AML-193 (cell line): Measurements from ENCODE around the gene CNTN6.
"Not testable (repeated sequence)": the region's sequence is repeated elsewhere in the genome, so short reads cannot be mapped to it uniquely, and the experiment has no call there.

Experiments
- DNase-seq, 2 experiments: peaks; one replicate each; lab custom pipeline; 2025; lab: John Stamatoyannopoulos, UW

The CNTN6 gene

DNA sequence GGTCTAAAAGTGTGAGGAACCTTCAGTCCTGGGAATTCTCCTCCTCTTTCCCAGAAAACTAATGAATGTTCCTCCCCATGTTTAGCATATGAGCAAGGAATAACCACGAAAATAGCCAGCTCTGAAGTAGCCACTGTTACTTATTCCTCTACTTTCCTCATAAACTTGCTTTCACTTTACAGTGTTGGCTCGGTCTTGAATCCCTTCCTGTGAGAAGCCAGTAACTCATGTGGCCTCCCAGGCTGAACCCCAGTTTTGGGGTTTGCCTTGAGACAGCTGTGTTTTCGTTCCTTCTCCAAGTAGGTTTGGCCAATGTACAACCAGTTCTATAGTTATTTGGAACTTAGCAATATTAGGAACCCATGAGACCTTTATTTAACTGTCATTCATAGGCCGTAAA is 195.0 kb downstream of the CNTN6 start:
- DNase-seq = no peak

DNA sequence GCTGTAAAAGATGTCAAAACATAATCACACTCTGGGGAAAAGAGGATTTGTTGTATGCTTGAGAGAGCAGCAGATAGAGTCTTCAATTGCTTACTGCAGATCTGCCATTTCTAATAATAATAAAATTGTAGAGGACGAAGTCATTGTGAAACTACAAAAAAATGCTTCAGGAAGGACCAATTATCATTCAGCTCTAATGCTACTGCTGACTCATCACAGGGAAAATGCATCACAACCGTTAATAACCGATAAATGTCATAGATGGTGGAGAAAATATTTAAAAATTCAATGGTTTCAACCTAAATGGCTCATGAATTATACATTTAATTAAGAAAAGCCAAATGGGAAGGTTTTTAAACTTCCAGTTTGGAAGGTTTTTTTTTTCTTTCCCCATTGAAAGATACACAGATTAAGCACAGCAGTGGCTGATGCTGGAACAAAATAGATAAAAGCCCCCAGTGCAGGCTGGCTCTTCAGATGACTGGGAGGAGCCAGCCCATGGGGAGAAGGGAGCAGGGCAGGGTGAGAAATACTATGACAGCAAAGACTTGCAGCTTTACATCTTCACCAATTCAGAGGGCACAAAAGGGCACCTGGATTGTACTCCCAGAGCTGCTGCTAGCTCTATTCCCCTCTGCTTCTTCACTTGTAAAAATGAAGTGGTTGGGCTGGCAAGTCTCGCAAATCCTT is 196.1 kb downstream of the CNTN6 start:
- DNase-seq = no peak

DNA sequence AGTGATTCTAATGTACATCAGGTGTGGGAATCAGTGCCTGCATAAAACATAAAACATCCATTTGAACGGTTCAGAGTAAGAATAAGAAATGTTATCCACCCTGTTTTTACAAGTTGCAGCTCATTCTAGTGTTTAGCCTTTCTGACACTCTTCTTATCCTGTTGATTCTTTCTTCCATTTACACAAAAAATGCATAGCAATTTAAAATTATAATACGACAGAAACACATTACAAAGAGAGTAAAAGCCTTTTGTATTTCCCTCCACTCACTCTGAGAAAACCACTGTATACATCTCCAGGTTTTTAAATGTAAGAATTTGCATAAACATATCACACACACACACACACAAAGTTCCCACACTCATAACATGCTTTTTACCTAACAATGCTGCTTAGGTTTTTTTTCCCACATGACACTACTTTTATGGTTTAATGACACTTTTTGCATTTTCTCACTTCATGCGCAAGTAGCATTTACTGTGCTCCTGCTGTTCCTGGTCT is 199.8 kb downstream of the CNTN6 start:
- DNase-seq = no peak

GRCh38 chr3:1294586-1294985 is 201.8 kb downstream of the CNTN6 start:
- no peak for DNase-seq

DNA sequence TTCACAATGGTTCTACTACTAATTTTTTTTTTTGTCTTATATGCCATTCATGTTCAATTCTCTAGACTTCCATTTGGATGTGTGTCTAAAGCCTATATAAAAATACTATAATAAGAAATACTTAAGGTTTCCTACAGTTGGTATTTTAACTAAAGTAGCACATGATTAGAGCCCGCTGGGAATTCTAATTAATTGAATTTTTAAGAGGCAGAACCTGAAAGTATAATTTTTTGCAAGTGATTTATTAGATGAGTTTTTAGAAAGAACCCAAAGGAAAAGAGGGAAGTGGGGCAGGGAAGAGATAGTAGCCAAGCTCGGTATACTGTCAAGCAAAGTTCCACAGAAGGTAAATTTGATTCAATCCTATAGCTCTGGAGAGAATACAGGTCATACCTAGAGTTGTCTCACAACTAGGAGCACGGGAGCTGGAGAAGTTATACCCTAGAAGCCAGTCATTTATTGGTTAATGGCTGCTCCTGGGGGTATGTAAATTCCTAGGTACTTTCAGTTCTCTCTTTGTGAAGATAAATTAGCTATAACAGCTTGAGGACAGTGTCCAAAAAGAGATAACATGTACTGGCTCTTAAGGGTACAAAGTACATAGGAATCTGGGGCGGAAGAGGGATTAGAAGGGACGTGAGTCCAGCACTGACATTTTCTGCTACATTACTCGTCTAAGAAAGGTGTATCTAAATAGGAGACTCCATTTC is 225.6 kb downstream of the CNTN6 start:
- DNase-seq = no peak

DNA sequence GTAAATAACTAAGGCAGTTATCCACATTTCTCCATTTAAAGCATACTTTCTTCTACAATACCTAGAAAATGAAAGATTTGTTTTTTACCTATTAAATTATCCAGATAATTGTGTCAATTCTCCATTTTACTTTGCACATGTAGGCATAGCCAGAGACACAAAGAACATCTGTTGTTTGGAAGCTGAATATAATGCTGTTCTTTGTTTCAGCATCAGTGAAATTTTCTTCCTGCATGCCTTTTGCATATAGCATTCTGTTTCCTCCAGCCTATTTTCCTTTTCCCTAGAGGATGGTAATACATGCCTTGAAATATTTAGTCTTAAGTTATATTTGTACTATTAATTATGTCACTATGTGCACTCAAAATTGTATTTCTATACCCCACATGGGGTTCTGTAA is 233.7 kb downstream of the CNTN6 start:
- no peak for DNase-seq

DNA sequence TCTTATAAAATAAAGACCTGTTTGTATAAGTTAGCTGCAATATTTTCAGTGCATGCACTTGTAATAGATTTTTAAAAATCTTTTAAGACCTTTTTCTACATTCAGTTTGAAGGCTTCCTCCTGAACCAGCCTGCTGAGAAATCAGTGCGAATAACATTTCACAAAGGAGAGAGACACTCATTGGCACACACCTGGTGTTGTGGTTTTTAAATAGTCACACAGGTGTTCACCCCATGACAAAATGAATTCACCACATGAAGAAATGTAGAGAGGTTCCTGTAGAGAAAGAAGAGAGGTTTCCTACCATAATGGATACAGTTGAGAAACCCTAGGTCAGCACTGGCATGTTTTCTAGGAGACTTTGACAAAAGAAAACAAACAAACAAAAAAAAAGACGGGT is 237.3 kb downstream of the CNTN6 start:
- DNase-seq = no peak

GRCh38 chr3:1346386-1346785 is 253.6 kb downstream of the CNTN6 start:
- no peak for DNase-seq

DNA sequence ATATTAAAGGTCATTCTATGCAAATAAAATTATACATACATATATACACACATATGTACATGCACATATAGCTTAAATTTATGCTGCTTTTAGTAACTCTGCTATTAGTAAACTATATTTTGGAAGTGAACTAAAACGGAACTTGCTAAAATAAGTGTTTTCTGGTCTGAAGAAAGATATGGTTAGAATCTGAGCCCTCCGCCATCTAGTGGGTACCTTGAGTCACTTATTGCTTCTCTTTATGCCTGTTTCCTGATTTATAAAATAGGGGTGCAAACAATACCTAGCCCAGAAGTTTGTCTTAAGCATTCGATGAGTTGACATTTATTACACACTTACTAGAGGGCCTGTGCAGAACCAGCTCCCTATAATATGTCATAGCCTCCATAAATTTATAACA is 255.7 kb downstream of the CNTN6 start:
- no peak for DNase-seq

DNA sequence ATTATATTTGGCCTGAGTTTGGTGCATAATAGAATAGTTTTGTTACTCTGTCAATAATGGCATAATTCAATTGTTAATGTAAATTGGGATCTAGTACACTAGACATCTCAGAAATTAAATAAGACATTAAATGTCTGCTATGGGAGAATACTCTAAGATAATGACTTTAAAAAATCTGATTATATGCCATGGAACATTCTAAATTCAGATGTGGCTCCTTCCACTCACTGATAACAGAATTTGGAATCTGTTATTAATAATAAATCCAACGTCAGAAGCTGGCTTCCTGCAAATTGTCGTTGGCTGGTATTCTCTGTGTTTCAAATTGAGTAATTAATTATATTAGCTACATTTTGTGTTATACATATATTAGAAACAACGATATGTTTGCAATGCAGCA is 258.1 kb downstream of the CNTN6 start:
- DNase-seq = no peak

DNA sequence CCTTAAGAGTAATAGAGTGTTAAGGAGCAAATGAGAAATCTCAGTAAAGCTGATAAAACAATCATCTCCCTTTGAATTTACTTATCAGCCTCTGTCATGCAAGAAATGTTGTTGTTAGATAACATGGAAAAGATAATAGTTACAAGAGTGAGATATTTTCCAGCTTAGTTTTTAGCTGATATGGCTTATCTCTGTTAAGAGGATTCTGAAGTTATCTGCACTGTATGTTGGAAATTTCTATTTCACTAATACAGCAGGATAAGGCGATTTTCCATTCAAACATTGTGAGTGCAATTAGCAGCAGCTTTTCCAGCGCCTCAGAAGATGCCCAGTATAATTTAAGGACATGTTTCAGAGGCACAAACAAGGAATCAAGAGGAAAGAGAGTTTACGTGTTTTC is 262.9 kb downstream of the CNTN6 start:
- no peak for DNase-seq

GRCh38 chr3:1356101-1356500 is 263.3 kb downstream of the CNTN6 start:
- DNase-seq = no peak

- DNase-seq = no peak
Observed at GRCh38 chr3:1365528-1365927, 272.7 kb downstream of the CNTN6 start.

GRCh38 chr3:1374471-1374870 is 281.6 kb downstream of the CNTN6 start:
- no peak for DNase-seq

- DNase-seq = no peak
Observed at GRCh38 chr3:1375145-1375544, 282.3 kb downstream of the CNTN6 start.

DNA sequence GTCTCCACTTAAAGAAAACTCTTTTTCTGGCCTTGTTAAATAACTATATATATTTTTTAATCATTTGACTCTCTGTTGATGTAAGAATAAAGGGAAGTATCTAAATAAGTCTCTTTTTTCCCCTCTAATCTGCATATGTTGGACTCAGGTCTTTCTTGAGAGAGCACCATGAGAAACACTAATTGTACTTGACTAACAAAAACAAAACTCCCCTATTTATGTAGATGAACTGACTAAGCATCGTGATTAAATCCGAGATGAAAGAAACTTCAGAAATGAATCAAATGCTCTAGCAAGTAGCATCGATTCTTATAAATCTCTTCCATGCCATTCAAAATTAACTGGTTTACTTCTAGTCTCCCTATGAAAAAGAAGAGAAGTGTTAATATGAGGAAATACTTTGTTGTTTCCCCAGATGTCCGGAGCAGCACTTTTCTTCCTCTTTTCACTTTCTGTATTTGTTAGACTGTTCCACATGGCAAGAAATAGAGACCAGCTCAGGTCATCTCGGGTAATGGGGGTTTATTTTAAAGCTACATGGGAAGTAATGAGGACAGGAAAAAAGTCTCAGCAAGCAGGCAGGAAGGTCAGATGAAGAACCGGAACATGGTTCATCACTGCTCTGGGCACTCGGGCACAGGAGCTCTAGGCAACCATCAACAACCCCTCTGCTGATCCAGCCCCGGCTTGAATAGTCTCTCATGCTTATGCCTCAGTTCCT is 288.3 kb downstream of the CNTN6 start:
- no peak for DNase-seq

DNA sequence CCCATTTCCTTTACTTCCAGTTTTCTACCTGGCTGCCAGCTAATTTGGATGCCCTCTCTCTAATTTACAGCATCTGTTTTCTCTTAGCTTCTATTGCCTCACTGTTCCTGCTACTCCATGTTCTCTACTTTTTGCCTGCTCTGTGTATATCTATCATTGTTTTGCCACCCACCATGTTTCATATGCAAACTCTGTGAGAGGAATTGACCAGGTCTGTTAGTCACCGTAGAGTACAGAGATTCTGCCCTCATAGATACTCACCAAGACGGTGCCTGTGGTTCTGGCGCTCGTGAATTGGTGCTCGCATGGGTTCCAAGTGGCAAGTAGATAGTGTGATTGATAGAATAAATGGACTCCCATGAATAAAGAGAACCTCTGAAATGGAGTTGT is 288.8 kb downstream of the CNTN6 start:
- no peak for DNase-seq

DNA sequence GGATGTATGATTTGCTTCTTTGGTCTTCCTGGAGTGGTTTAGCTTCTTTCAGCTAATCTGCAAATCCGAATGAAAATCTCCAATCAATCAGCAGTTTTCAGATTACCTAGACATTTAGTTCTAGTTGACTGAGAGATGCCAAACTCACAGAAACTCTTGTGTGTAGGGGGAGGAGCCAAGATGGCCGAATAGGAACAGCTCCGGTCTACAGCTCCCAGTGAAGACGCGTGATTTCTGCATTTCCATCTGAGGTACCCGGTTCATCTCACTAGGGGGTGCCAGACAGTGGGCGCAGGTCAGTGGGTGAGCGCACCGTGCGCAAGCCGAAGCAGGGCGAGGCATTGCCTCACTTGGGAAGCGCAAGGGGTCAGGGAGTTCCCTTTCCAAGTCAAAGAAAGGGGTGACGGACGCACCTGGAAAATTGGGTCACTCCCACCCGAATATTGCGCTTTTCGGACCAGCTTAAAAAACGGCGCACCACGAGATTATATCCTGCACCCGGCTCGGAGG is 294.6 kb downstream of the CNTN6 start:
- DNase-seq = not testable (repeated sequence)

DNA sequence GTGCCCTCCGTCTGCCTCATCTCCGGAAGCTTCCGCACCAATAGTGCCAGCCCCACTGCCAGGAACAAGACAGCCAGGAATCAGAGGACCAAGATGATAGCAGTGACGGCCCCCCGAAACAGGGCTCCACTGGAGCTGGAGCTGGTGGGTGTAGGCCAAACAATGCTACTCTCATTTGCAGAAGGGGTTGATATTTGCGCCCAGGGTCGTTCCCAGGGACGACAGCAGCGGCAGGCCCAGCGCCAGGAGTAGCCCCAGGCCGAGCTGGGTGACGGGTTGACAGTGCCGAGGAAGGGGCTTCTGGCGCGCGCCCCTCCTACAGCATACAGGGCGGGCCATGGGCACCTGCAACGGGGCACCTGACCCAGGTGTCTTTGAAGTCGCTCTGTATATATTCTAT is 301.4 kb downstream of the CNTN6 start:
- no peak for DNase-seq

DNA sequence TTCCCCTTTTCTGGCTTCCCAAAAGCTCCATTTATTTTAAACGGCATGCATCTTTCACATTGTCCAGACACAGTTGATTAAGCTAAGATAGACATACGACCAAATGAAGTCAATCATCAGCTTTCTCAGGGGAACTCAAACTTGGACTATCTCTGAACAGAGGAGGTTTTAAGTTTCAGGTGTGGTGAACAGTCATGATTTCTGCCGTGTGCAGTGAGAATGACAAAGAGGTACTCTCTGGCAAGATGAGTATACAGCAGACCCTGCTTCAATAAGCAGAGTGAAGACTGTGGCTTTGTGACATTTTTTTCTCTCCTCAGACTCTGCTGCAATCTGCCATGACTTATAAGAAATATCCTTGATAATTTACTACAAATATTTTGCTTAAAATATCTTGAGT is 307.7 kb downstream of the CNTN6 start:
- no peak for DNase-seq

DNA sequence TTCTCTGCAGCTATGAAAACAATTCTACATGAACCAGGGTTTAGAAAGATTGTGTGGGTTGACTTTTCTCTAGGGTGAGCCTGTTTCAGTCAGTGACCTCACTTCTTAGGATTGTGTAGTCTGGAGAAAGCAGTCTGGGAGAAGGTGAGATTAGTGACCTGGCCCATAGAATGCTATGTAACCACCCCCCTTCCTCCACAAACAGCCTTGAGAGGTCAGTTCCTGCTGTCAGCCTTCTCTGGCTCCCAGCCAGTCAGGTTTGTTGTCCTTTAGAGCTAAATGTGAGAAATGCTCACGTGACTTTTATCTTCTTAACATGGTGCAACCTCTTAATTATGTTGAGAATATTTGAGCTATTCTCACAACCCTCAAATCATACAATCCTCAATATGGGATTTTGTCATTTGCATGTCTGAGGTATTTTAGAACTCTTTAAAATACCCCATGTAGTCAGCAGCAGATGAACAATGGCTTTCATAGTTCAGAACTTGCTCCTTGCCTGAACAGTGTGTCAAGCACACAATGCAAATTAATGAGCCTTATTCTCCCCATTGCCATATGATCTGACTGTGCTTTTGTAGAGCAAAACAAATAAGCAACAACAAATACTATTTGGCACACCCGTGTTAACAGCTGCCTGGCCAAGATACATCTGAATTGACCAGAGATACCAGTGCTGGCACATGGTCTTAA is 311.6 kb downstream of the CNTN6 start:
- DNase-seq = no peak

DNA sequence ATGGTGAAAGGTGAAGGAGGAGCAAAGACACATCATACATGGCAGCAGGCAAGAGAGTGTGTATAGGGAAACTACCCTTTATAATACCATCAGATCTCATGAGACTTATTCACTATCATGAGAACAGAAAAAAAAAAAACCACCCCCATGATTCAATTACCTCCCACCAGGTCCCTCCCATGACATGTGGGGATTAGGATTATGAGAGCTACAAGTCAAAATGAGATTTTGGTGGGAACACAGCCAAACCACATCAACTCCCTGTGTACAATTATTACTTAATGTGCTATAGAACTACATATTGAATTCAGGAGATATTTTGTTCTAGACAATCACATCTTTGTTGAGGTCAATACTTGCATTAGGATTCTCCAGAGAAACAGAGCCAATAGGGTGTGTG is 313.4 kb downstream of the CNTN6 start:
- no peak for DNase-seq
